ENCODE data around the gene BANF1.

GRCh38 chr11:66051371-66051765 is 49.1 kb downstream of the BANF1 start:
- TF ChIP-seq CTCF (IDR thresholded peaks at IDR 0.05; ENCODE audit: low read depth, low read length) (no peak), EZH2phosphoT487 (IDR thresholded peaks at IDR 0.05; ENCODE audit: low read depth) (no peak)
